HuH-7 (cell line): Measurements from ENCODE around the gene EED.
"Not testable (repeated sequence)": the region's sequence is repeated elsewhere in the genome, so short reads cannot be mapped to it uniquely, and the experiment has no call there.

Source experiments
- DNase-seq: peaks from one replicate; pipeline ENCODE4 v3.0.0; 2011; ENCODE audit warnings: low spot score

Gene EED

GRCh38 chr11:86249307-86250098 is 5.0 kb downstream of the EED start:
- no peak for DNase-seq

GRCh38 chr11:86251345-86251744 is 6.8 kb downstream of the EED start:
- DNase-seq = no peak

GRCh38 chr11:86255896-86256295 is 11.3 kb downstream of the EED start:
- DNase-seq = no peak

- no peak for DNase-seq
Observed at GRCh38 chr11:86256608-86257007, 12.1 kb downstream of the EED start.

GRCh38 chr11:86257446-86257845 is 12.9 kb downstream of the EED start:
- DNase-seq = no peak

- no peak for DNase-seq
Observed at GRCh38 chr11:86259730-86260129, 15.2 kb downstream of the EED start.

- no peak for DNase-seq
Observed at GRCh38 chr11:86261328-86261727, 16.8 kb downstream of the EED start.

GRCh38 chr11:86262387-86262786 is 17.8 kb downstream of the EED start:
- DNase-seq = no peak

GRCh38 chr11:86264649-86265048 is 20.1 kb downstream of the EED start:
- DNase-seq = no peak

GRCh38 chr11:86265194-86265593 is 20.6 kb downstream of the EED start:
- no peak for DNase-seq

- DNase-seq = no peak
Observed at GRCh38 chr11:86269645-86270044, 25.1 kb downstream of the EED start.

GRCh38 chr11:86274503-86274902 is 29.9 kb downstream of the EED start:
- DNase-seq = no peak

- no peak for DNase-seq
Observed at GRCh38 chr11:86274999-86275398, 30.4 kb downstream of the EED start.

- DNase-seq = no peak
Observed at GRCh38 chr11:86275493-86276370, 31.2 kb downstream of the EED start.

- DNase-seq = no peak
Observed at GRCh38 chr11:86277741-86278140, 33.2 kb downstream of the EED start.

GRCh38 chr11:86278226-86278625 is 33.7 kb downstream of the EED start:
- DNase-seq = no peak

GRCh38 chr11:86279747-86280146 is 35.2 kb downstream of the EED start:
- DNase-seq = no peak

- no peak for DNase-seq
Observed at GRCh38 chr11:86287468-86287796, 42.9 kb downstream of the EED start.

- DNase-seq = no peak
Observed at GRCh38 chr11:86288776-86289507, 44.4 kb downstream of the EED start.

GRCh38 chr11:86289508-86290280 is 45.1 kb downstream of the EED start:
- DNase-seq = not testable (repeated sequence)

GRCh38 chr11:86291466-86292262 is 47.1 kb downstream of the EED start:
- peak; percentile 21 for DNase-seq
